Esophagus squamous epithelium (tissue), 5 donors: ENCODE data around the gene ANKRD16. TPM values are rescaled to one million over a fixed set of nuclear protein-coding genes. Genes with fewer than 3 reads are reported as not detected.
"Not testable (repeated sequence)": the region's sequence is repeated elsewhere in the genome, so short reads cannot be mapped to it uniquely, and the experiment has no call there.

Experiments
- DNase-seq: peaks from one replicate; lab custom pipeline; 2025; lab: John Stamatoyannopoulos, UW
- H3K27ac ChIP-seq, 4 donors: fragments of 200-600 bp; sonication (generic); one replicate each; pipeline ENCODE4 v1.5.1; 2016 to 2019; ENCODE audit warnings: mild to moderate bottlenecking in 1 of 4
- H3K27me3 ChIP-seq, 4 donors: fragments of 200-600 bp; sonication (generic); 1 replicate in 3 of 4; 2 replicates in 1 of 4; pipeline versions ENCODE4 v1.5.1 to v1.6.0; 2017 to 2021; ENCODE audit warnings: antibody characterized with exemption in 1 of 4
- H3K36me3 ChIP-seq, 3 donors: fragments of 200-600 bp; sonication (generic); one replicate each; pipeline ENCODE4 v1.5.1; 2016 to 2019
- H3K4me1 ChIP-seq, 3 donors: fragments of 200-600 bp; sonication (generic); one replicate each; pipeline ENCODE4 v1.5.1; 2017 to 2019
- H3K4me3 ChIP-seq, 4 donors: fragments of 200-600 bp; sonication (generic); 1 replicate in 3 of 4; 2 replicates in 1 of 4; pipeline ENCODE4 v1.5.1; 2016 to 2019; ENCODE audit warnings: mild to moderate bottlenecking in 2 of 4, moderate library complexity in 1 of 4
- H3K9me3 ChIP-seq, 3 donors: fragments of 200-600 bp; sonication (generic); one replicate each; pipeline ENCODE4 v1.5.1; 2016 to 2019
- POLR2A ChIP-seq, 4 donors: fragments of 450-650 bp; IDR thresholded peaks; one replicate each; pipeline ENCODE4 v1.6.1; 2017; ENCODE audit warnings: antibody characterized with exemption in 4 of 4, mild to moderate bottlenecking in 4 of 4, moderate library complexity in 3 of 4
- WGBS, 2 donors: methylation state at CpG; one replicate each; pipeline ENCODE4 v1.1.5; 2018; 5-methylcytosine and 5-hydroxymethylcytosine counted together
- intact Hi-C: fragments of 100-400 bp; cut with DNase I; formaldehyde crosslinking; loops from one replicate; pipeline ENCODE4 v1.15.0; 2022
- total RNA-seq, 4 donors: library from RNA; depleted of rRNA; stranded (reverse); fragments of >200 nt; gene quantifications; one replicate each; pipeline ENCODE4 v1.1.0, GENCODE V29; 2016
- TF ChIP-seq, protein P1 (sequence below), 6 experiments: fragments of 450-650 bp in 4 of 6; fragments of 200-600 bp in 2 of 6; sonication (generic) in 2 of 6; IDR thresholded peaks; one replicate each; pipeline ENCODE4 v1.5.1; 2016 to 2019; ENCODE audit warnings: antibody characterized with exemption in 6 of 6, mild to moderate bottlenecking in 4 of 6, moderate library complexity in 4 of 6
- donor health status: DM: yes; HTN: yes; CAD: no.

Gene ANKRD16
- total RNA-seq, 4 donors from 2014 or later = 2.8 to 10.9 (median 5.1) TPM

DNA sequence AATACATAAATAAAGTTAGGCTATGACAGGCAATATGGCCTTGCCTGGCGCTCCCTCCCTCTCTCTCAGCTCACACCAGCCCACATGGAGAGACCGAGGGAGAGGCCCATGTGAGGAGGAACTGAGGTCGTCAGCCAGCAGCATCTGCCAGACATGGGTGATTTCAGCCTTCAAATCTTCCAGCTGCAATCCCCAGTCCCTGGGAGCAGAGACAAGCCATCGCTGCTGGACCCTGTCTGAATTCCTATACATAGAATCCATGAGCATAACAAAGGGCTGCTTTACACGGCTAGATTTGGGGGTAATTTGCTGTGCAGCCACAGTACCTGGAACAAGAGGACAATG is 35.6 kb downstream of the ANKRD16 start:
- Histone ChIP-seq H3K4me1 (no peaks in the 10 kb centered on the region), H3K27ac (no peak overlapping the region), H3K36me3 (no peaks in the 10 kb centered on the region), H3K9me3 (no peaks in the 10 kb centered on the region), H3K27me3 (no peaks in the 10 kb centered on the region), H3K4me3 (no peak overlapping the region)
- 71 to 82% methylated on average over 5 of the region's 5 CpGs for WGBS, 2 donors
- intact Hi-C loops = no loop called here
- TF ChIP-seq, protein P1, sequence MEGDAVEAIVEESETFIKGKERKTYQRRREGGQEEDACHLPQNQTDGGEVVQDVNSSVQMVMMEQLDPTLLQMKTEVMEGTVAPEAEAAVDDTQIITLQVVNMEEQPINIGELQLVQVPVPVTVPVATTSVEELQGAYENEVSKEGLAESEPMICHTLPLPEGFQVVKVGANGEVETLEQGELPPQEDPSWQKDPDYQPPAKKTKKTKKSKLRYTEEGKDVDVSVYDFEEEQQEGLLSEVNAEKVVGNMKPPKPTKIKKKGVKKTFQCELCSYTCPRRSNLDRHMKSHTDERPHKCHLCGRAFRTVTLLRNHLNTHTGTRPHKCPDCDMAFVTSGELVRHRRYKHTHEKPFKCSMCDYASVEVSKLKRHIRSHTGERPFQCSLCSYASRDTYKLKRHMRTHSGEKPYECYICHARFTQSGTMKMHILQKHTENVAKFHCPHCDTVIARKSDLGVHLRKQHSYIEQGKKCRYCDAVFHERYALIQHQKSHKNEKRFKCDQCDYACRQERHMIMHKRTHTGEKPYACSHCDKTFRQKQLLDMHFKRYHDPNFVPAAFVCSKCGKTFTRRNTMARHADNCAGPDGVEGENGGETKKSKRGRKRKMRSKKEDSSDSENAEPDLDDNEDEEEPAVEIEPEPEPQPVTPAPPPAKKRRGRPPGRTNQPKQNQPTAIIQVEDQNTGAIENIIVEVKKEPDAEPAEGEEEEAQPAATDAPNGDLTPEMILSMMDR (IDR thresholded peaks at IDR 0.05) = no peak
- TF ChIP-seq POLR2A (IDR thresholded peaks at IDR 0.05) = no peak
- no peak for DNase-seq

DNA sequence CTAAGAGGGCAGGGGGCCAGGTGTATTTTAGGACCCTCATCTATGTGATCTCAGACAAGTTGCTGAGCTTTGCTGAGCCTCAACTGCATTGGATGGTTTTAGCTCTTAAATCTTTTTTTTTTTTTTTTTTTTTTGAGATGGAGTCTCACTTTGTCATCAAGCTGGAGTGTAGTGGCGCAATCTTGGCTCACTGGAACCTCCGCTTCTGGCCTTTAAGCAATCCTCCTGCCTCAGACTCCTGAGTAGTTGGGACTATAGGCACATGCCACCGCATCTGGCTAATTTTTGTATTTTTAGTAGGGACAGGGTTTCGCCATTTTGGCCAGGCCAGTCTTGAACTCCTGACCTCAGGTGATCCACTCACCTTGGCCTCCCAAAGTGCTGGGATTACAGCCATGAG is 43.0 kb downstream of the ANKRD16 start:
- H3K9me3 ChIP-seq, H3K27me3 ChIP-seq, H3K4me3 ChIP-seq, intact Hi-C loops, DNase-seq, H3K36me3 ChIP-seq: not testable (repeated sequence)
- 87 to 100% methylated on average over 2 to 4 of the region's 4 CpGs for WGBS, 2 donors
- Histone ChIP-seq H3K27ac (peak overlapping the region in 2 of 4 donors; percentile 11 to 33), H3K4me1 (peaks cover 0 to 24% (median 3%) of the 10 kb centered on the region in 3 donors)

DNA sequence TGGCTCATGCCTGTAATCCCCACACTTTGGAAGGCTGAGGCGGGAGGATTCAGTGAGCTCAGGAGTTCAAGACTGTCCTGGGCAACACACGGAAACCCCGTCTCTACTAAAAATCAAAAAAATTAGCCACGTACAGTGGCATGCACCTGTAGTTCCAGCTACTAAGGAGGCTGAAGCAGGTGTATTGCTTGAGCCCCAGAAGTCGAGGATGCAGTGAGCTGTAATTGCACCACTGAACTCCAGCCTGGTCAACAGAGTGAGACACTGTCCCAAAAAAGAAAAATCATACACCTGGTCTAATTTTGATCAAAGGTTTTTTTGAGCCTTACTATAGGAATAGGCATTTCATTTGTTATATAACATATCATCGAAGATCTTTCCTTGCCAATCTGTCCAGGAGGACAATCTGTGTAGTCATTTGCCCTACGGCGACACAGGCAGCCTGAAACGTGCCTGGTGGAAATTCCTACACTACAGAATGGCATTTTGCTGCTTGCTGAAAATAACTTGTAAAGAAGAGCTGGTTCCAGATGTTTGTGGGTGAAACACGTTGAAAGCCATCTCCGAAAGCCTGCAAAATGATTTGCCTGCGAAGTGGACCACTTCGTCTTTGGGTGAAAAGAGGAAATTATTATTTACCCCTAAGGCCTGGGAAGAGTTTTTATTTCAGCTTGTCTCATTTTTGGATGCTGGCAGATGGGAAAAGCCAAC is 45.2 kb downstream of the ANKRD16 start:
- Histone ChIP-seq H3K9me3 (no peaks in the 10 kb centered on the region), H3K4me1 (peaks cover 0 to 29% (median 3%) of the 10 kb centered on the region in 3 donors), H3K4me3 (peak overlapping the region in 1 of 4 donors; percentile 18), H3K27me3 (no peaks in the 10 kb centered on the region), H3K36me3 (no peaks in the 10 kb centered on the region), H3K27ac (no peak overlapping the region)
- no peak for TF ChIP-seq POLR2A (IDR thresholded peaks at IDR 0.05)
- TF ChIP-seq, protein P1 (IDR thresholded peaks at IDR 0.05) = no peak
- intact Hi-C loops = no loop called here
- no peak for DNase-seq
- WGBS, 2 donors = 45 to 48% methylated on average over 12 to 13 of the region's 13 CpGs

- no peaks in the 10 kb centered on the region for H3K36me3 ChIP-seq
- H3K4me1 ChIP-seq = peaks cover 0 to 29% (median 3%) of the 10 kb centered on the region in 3 donors
- no peak overlapping the region for H3K27ac ChIP-seq
- 69 to 73% methylated on average over 4 of the region's 4 CpGs for WGBS, 2 donors
- no peak for TF ChIP-seq POLR2A (IDR thresholded peaks at IDR 0.05)
- TF ChIP-seq, protein P1 (IDR thresholded peaks at IDR 0.05) = no peak
- H3K27me3 ChIP-seq = no peaks in the 10 kb centered on the region
- no peak for DNase-seq
- no peaks in the 10 kb centered on the region for H3K9me3 ChIP-seq
- H3K4me3 ChIP-seq = no peak overlapping the region
- intact Hi-C loops = no loop called here
Measured at GRCh38 chr10:5843686-5844344, 45.9 kb downstream of the ANKRD16 start.

GRCh38 chr10:5841965-5842364 is 47.7 kb downstream of the ANKRD16 start:
- Histone ChIP-seq H3K27ac (no peak overlapping the region), H3K9me3 (no peaks in the 10 kb centered on the region), H3K4me1 (peaks cover 0 to 29% (median 3%) of the 10 kb centered on the region in 3 donors), H3K36me3 (no peaks in the 10 kb centered on the region), H3K27me3 (no peaks in the 10 kb centered on the region), H3K4me3 (no peak overlapping the region)
- DNase-seq = no peak
- 91 to 92% methylated on average over 13 to 14 of the region's 14 CpGs for WGBS, 2 donors
- no peak for TF ChIP-seq POLR2A (IDR thresholded peaks at IDR 0.05)
- TF ChIP-seq, protein P1 (IDR thresholded peaks at IDR 0.05) = no peak
- intact Hi-C loops = no loop called here
